ENCODE measurements around the gene TLL2.

TLL2 gene

DNA sequence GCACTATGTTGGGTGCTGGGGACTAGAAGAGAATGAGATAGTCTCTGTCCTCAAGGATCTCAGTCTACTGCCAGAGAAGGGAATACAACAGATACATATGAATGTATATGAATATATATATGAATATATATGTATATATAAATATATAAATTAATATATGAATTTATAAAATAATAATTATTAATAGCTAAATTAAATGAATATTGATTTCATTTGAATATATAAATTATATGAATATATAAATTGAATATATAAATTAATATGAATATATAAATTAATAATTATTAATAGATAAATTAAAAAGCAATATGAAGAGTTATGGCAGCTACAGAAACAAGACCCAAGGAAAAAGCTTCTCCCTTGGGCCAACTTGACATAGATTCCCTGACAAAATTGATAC, 95.1 kb downstream of the TLL2 start:
- DNase-seq: no peak

DNA sequence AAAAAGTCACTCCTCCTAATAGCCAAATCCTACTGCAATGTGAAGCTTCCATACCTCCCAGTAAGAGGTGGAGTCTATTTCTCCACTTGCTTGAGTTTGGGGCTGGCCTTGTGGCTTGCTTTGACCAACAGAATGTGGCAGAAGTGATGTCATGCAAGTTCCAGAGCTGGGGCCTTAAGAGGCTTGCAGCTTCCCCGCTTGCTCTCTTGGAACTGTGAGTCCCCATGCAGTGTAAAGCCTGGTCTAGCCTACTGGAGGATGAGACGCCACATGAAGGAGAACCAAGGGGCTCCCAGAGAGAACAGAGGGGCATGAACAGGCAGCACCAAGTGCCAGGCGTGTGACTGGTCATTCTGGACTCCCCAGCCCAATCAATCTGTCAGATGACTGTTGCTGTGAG, 96.3 kb downstream of the TLL2 start:
- no peak for DNase-seq

DNA sequence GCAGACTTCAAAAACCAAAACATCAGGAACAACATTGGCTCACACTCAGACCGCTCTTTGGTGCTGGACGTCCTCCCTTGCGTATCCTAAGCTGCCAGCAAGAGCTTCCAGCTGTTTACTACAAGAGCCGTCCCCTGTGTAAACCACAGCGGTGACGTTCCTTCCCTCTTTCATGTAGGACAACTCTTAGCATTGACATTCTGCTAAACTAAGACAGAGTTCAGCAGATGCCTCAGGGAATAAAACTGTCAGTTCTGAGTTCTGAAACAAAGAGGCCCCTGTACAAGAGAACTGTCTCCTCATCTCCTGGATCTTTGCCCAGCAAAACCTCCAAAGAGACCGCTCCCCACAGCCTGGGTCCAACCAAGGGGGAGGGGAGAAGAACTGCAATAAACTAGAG, 97.1 kb downstream of the TLL2 start:
- DNase-seq: no peak

DNA sequence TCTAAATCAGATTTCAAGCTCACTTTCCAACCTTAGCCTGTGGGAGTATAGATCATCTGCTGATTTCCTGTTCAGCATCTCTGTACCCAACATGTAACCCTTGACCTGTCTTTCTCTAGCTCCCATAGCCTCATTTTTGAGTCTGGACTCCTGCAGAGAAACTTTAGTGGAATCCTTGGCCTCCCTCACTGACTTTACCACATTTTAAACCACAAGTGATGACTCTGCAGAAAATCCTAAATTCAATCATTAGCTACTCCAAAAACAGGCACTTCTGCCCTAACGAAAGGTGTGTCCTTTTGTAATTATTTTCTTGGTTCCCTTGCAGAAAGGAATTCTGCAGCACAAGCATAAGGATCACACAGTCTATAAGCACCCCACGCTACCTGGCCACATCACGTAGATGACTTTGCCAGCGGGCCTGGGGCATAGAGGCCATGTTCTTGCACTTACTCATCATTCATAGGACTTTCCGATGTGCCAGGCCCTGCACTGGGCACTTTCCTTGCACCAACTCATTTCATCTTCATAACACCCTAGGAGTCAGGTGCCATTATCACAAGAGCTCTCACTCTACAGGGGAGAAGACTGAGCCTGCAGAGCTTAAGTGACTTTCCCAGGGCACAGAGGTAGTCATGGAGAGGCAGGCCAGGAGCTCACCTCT, 97.7 kb downstream of the TLL2 start:
- DNase-seq: no peak

DNA sequence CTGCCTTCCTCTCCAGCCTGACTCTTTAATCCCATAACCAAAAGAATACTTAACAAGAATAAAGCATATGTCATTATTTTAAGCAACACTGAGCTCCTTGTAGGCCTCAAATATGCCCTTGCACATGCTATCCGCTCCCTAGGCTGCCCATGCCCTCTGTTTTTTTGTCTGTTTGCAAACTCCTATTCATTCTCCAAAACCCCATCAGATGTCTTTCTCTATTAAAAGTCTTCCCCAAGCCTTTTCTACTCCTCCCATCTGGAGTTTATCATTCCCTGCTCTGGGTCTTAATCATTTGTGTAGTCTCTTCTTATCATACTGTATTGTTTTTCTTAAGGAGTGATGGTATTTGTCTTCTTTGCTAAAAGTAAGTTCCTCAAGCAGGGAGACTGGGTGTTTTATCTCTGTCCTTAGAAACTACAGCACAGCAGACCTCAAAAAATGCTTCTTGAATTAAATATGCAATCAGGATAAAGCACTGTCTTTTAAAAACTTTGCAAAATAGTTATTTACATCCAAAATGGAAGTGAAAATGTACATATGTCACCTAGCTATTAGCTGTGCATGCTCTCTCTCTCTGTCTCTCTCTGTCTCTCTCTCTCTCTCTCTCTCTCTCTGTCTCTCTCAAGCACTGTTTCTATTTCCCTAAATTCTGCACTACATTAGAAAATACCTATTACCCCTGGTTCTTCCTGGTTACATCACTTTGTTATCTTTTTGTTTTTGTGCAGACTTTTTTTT, 98.4 kb downstream of the TLL2 start:
- DNase-seq: no peak

DNA sequence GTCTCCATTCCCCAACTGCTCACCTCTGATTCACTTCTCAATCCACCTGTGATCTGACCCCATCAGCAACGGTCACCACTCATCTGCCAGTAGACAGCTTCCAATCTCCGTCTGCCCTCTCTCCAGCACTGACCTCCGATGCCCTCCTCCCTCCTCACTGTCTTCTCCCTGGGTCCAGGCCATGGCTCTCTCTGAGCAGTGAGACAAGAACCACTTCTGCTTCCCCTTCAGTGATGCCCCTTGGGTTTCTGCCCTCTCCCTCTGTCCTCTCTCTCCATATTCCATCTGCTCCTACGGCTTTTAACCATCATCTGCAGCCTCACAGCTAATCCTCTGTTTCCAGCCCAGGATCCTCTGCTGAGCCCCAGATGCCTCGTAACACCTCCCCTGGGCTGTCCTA, 99.4 kb downstream of the TLL2 start:
- DNase-seq: no peak

DNA sequence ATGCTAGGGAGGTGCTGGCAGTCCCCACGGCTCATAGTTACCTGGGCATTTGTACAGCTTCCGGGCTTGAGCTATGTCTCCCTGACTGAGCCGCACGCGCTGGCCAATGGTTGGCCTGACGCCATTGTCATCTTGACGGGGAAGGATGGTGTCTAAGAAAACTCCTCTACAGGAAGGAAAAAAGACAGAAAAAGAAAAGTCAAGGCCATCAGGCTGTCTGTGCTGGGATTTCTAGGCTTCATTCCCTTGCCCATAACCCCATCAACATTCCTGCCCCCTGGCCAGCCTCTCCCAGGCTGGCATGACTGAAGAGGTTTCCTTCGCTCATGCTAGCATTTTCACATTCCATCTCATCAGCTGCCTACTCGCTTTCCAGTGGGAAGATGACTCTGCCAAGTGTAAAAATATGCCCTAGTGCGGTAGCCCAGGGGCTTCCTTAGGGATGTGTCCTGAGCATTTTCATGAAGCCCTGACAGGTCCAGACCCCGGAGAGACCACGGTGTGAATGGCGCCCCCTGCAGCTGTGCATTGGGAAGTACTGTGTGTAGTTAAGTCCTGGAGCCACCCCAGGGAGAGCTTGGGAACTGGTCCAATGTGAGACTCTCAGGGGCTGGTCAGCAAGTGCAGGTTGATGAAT, 100.5 kb downstream of the TLL2 start:
- no peak for DNase-seq

DNA sequence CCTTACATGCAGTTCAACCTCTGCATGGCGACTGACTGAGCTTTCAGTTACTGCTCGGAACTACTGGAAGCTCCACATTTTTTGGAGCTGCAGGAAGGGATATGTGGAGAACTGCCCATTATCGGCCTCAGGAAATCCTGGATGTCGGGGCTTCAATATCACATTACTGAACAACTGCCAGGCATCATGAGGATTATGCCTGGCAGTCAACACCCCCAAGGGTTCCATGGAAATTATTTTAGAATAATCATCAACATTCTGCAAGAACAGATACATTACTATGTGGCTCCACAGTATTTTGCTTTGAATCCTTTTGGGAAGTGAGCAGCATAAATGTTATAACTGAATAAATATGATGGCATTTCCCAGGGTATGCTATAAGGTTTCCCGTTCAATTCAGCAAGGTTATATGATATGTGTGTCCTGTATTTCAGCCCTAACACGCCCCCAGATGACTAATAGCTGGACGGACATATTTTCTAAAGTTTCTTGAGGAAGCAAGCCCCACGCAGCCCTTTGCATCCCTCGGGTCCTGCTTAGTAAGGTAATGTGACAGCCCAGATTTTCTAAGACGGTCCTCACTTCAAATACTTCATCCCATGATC, 101.9 kb downstream of the TLL2 start:
- DNase-seq: no peak

DNA sequence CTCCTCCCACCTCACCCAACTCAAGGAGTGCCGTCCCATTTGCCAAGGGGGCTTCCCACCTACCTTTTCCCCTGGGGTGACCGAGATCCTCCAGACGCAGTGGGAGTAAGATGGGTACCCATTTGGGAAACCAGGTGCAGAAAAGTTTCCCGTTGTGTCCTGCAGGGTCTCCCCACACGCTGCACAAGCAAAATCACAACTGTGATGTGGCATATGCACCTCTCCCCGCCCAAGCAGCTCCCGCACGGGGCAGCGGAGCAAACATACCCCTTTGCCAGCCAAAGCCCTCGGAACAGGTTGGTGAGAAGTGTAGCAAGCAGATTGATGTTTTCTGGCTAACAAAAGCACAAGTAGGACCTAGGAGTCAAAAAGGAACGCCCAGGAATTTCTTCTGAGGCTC, 103.4 kb downstream of the TLL2 start:
- DNase-seq: no peak

DNA sequence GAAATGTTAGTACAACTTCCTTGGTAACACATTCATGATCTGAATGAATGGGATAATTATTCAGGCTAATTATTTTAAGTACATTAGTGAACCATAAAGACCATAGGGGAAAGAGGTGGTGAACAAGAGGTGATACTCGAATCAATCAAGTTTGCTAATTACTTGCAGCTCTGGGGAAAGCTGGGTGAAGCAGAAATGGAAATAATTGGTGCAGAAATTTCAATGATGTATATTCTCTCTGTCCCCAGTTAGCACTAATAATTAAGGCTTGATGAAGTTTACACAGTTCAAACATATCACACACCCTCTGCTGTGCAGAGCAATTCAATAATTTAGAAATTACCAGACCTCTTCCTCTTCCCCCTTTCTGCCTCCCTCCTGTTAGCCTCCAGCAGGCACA, 105.5 kb downstream of the TLL2 start:
- DNase-seq: no peak

DNA sequence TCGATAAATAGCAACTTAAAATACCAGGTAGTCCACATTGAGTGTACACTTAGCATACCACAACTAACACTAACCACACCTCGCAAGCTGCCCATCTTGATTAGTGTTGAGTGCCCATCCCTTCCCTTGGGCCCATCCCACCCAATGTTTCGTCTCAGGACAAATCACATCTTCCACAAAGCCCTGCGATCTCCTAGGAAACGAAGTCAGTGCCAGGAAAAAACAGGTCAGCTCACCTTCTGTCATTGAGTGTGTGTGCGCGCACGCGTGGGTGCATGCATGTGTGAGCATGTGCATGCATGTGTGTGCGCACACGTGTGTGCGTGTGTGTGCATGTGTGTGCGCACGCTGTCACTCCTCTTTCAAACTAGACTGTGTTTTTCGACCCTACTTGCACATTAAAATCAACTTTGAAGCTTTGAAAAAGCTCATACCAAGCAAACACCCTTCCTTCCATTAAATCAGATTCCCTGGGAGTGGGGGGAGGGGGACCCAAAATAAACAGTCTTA, 106.1 kb downstream of the TLL2 start:
- DNase-seq: no peak

DNA sequence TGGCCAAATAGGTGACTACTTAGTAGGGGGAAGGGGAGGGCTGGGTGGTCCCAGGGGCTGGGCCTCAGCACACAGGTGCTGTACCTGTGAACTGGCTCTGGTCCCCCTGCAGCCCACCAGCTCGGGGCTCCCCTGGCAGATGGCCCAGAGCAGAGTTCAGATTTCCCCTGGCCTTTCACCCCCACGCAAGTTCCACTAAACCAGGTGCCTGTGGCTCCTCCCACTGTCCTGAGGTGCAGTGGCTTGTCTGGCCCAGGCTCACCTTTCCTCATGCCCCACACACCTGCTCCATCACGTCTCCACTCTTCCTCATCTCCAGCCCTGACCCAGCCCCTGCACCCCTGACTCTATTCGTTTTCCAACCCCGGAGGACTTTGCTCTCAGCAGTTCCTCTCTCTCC, 107.6 kb downstream of the TLL2 start:
- DNase-seq: no peak

DNA sequence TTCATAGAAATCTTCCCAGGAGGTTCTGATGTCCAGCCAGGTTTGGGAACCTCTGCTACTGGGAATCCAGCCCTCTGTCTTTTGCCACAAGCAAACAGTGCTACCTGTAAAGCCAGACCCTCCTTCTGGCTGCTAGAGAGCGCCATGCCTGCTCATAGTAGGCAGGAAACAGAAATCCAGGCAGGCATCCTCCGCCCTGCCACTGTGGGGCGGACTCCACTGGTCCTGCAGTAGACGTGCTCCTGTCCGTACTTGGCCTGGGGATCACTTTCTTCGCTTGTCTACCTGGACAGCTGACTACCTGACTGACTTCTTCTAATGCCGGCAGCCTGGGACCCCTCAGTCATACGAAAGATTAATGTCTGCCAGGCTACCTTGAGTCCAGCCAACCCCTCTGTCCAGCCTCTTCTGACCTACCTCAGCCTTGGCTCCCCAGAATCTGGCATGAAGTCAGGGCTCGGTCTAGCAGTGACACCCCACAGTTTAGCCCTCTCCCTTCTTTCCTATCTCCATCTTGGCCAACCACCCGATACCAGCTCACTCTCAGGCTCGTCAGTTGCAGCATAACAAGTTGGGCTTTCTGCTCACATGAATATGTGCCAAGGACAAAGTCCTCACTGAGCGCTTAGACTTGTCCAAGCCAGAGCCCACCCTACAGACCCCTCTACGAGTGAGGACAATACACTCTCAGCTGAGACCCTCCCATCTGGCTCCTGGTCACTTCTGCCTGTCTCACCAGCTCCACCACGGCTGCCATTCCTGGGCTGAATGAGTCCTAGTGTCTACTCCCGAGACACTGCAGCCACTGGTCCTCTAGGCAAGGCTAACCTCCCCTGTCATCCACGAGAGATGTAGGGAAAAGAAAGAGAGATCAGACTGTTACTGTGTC, 111.1 kb downstream of the TLL2 start:
- no peak for DNase-seq

DNA sequence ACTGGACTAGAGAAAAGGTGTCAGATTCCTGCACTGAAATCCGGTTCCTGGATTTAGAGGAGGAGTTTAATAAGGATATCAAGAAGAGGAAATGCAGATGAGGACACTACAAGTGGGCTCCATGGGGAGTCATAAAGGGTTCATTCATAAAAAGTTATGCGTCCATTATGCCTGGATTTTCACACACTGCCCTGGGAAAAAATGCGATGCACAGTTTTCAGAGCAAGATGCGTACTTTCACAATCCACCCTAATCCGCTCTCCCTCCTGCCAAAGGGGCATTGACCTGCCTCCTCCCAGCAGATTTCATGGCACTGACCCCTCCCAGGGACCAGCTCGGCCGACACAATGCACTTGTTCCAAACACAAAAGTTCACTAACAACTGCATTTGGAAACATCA, 112.7 kb downstream of the TLL2 start:
- no peak for DNase-seq

DNA sequence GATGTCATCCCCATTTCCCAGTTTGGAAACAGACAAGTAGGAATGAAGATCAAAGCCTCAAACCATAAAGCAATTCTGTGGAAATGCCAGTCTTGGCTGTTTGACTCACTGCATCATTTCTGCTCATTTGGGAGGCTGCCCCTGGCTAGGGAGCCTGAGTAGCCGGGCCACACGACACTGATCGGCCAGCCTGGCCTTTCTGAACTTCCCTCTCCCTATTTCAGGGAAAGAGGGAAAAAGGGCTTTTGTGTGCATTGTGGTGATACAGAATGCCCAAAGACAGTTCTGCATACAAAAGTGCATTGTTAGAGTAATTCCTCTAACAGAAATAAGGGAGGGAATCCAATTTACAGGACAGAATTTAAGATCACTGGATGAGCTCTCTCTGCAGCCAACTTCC, 113.3 kb downstream of the TLL2 start:
- DNase-seq: no peak

DNA sequence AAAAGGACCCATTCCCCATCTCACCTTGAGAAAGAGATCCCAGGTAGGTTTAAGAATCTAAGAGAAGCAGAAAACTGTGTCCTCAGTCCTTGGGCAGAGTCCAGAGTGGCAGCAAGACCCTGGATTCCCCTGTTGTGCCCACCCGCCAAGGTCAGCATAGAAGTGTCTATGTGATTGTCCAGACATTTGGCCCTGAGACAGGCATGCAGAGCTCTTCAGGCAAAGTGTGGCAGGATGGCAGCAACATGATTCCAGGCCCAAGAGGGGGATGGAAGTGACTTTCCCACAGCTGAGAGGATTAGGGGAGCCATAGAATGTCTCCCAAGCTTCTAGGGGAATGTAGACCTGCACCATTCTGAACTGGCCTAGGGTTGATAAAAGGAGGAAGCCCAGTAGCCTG, 115.8 kb downstream of the TLL2 start:
- DNase-seq: no peak

DNA sequence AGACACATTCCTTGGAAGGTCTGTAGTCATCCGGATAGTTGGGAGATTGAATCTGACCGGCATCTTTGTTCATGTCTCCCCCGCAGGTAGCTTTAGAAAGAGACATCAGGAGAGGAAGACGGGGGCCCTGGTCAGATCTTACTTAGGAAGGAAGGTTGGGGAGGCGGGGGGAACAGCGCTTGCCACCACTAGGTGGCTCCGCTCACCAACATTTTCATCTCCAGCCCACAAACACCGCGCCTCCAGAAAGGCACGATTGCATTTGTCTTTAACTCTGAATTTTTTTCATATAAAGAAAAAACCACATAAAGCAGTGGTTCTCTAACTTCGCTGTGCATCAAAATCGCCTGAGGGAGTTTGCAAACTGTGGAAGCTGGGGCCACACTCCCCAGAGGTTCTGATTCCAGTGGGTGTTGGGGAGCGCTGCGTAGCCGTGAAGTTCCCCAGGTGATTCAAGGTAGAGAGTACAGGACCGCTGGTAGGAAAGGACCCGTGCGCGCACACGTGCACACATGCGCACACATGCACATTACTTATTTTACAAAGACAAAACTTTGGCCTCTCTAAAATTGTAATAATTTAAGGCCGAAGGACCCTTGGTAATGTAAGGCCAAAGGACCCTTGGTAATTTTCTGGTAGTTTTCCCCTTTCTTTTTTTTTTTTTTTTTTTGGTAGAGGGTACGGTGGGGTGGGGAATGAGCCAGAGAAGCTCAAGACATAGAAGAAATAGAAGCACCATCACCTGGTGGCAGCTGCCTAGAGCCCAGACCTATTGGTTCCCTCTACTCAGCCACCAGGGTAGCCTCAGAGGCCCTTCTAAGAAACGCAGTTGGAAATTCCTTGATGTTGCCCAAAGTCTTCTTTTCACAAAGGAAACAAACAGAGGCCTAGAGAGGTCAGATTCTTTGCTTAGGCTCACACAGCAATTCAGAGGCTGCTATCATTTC, 117.5 kb downstream of the TLL2 start:
- DNase-seq: peak; percentile 47

DNA sequence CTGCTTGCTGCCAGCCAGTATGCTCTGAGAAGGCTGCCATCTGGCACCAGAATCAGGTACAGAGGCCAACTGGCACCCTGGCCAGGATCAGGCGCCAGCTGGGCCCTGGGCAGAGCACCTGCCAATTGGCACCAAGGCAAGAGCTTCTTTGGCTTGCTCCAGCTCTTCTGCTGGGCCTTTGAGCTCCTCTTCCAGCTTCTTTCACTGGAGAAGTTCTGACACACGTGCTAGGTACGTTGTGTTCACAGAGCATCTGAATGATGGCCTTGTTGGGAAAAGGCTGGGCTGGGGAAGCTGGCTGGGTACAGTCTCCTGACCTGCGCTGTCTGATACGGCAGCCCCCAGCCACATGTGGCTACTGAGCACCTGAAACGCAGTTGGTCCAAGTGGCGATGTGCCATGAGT, 123.3 kb downstream of the TLL2 start:
- DNase-seq: no peak

DNA sequence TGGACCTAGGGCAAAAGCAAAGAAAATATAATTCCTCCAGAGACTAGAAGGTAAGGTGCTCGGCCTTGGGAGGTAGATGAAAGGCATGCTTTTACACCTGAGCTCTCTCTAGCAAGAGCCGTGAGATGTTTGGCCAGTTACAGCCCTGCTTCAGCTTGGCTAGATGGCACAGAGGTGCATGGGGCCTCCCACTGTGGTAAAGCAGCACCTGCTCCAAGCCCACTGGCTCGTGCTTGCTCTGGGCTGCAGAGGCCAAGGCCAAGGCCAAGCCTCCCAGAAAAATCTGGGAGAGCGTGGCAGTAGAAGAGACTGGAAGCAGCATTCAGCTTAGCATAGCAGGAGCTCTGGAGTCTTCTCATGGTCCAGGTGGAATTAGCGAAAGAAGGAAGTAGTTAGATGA, 123.9 kb downstream of the TLL2 start:
- DNase-seq: no peak

DNA sequence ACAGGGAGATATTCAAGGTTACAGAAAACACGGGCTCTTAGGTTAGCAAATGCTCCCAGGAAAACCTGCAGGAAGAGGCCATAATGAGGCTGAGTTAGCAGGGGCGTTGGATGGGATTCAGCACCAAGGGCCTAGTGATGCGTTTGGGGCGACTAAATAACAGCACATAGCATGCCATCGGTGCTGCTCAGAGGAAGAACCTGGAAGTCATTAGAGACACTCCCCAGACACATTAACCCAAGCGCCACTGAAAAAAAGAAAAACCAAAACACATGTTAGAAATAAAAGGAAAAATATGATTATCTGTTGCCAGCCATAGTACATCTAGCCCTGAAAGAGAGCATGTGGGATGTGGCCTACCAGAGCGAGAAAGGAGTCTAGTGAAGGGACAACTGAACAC, 126.1 kb downstream of the TLL2 start:
- DNase-seq: no peak

DNA sequence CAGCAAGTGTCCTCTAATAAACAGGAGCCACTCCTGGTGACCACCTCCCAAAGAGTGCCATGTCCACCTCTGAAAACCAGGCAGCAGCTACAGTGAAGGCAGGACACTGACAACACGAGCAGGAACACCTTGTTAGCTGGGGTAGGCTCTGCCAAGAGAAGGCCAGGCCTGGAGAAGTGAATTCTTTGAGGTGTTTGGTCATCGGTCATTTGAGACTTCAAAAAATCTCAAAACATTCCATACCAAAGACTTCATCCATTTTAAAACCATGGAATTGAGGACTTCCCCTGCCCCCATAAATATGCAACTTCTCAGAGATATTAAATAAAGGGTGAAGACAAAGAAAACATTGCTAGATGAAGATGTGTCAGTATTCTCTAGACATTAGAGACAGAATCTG, 126.6 kb downstream of the TLL2 start:
- DNase-seq: no peak

DNA sequence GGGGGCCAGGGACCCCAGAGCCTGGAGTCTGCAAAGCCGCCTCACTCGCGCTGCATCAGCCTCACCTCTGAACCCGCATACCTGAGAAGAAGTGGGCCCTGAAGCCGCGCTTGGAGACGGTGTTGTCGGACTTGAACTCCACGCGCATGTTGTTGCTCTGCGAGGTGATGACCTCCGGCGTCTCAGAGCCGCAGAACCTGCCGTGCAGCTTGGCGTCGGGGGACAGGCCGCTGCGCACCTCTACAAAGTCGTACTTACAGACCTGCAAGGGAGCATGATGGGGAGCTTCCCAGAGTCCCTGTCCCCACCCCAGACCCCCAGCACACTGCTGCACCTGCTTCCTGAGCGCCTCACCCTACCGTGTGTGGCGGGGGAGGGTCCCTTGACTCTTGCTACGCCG, 129.2 kb downstream of the TLL2 start:
- DNase-seq: no peak

Data from CD4-positive, alpha-beta T cell treated with Interleukin-21 for 1 hour (primary cell).